KOPT-K1 (cell line): ENCODE data around the gene MOCOS.
"Not testable (repeated sequence)": the region's sequence is repeated elsewhere in the genome, so short reads cannot be mapped to it uniquely, and the experiment has no call there.

Experiments used
- H3K27ac ChIP-seq: fragments of 200-600 bp; sonication (generic); 2 replicates; pipeline ENCODE4 v1.5.1; 2016; ENCODE audit warnings: antibody characterized with exemption, mild to moderate bottlenecking, low read depth, low read length; ENCODE audit not compliant: poor library complexity, severe bottlenecking
- H3K36me3 ChIP-seq: fragments of 200-600 bp; sonication (generic); 2 replicates; pipeline ENCODE4 v1.5.1; 2017; ENCODE audit warnings: antibody characterized with exemption, mild to moderate bottlenecking, low read length, moderate library complexity; ENCODE audit not compliant: insufficient read depth
- H3K9me3 ChIP-seq: fragments of 200-600 bp; sonication (generic); 2 replicates; pipeline ENCODE4 v1.5.1; 2017; ENCODE audit warnings: antibody characterized with exemption, low read length, mild to moderate bottlenecking; ENCODE audit not compliant: insufficient read depth, poor library complexity, severe bottlenecking

The MOCOS gene

DNA sequence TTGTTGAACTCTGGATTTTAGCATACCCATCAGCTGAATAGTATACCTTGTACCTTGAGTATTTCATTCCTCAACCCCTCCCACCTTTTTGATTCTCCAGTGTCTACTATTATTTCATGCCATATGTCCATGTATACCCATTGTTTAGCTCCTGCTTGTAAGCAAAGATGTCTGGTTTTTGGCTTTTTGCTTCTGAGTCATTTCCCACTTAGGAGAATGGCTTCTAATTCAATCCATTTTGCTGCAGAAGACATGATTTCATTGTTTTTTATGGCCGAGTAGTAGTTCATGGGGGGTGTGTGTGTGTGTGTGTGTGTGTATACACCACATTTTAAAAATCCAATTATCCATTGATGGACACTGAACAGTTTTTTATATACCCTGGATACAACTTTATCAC is 24.3 kb upstream of the MOCOS start:
- H3K36me3 ChIP-seq, result peaks cover 99% of the 10 kb centered on the region
- H3K9me3 ChIP-seq, result no peaks in the 10 kb centered on the region
- no peak overlapping the region for H3K27ac ChIP-seq

DNA sequence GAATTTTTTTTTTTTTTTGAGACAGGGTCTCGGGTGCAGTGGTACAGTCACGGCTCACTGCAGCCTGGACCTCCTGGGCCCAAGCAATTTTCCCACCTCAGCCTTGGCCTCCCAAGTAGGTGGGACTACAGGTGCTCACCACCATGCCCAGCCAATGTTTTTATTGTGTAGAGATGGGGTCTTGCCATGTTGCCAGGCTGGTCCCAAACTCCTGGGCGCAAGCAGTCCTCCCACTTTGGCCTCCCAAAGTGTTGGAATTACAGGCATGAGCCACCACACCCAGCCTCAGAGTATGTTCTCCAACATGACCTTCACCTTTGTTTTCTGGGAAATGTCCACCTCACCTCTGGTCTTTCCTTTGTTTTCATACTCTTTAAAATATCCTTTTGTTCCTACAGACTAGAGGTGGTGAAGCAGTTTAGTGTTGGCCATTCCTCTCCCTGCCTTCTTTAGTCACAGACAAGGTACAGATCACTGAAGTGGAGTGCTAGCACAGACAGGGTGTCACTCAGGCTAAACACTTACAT is 19.5 kb upstream of the MOCOS start:
- Histone ChIP-seq H3K36me3 (peaks cover 99% of the 10 kb centered on the region), H3K9me3 (no peaks in the 10 kb centered on the region), H3K27ac (no peak overlapping the region)

DNA sequence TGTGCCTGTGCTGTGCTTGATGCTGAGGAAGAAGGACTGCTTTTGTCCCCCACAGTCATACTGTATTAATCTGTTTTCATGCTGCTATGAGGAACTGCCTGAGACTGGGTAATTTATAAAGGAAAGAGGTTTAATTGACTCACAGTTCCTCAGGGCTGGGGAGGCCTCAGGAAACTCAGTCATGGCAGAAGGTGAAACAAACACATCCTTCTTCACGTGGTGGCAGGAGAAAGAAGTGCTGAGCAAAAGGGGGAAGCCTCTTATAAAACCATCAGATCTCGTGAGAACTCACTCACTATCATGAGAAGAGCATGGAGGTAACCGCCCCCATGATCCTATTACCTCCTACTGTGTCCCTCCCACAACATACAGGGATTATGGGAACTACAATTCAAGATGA is 19.0 kb upstream of the MOCOS start:
- H3K27ac ChIP-seq, H3K9me3 ChIP-seq: not testable (repeated sequence)
- peaks cover 99% of the 10 kb centered on the region for H3K36me3 ChIP-seq

DNA sequence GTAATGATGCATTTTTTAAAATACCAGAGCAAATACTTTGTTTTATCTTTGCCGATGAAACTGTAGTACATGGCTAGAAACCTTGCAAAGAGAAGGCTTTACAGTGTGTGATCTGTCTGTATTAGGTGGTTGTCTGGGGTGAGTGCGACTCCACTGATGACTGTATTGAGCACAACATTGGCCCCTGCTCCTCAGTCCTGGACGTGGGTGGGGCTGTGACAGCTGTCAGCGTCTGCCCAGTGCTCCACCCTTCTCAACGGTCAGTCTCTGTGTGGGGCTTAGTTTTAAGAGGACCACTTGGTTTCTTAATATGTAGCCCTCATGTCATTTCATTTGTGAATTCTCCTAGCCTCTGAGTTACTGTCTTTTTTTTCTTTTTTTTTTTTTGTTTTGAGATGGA is 17.4 kb upstream of the MOCOS start:
- no peaks in the 10 kb centered on the region for H3K9me3 ChIP-seq
- H3K36me3 ChIP-seq, result peaks cover 97% of the 10 kb centered on the region
- no peak overlapping the region for H3K27ac ChIP-seq

DNA sequence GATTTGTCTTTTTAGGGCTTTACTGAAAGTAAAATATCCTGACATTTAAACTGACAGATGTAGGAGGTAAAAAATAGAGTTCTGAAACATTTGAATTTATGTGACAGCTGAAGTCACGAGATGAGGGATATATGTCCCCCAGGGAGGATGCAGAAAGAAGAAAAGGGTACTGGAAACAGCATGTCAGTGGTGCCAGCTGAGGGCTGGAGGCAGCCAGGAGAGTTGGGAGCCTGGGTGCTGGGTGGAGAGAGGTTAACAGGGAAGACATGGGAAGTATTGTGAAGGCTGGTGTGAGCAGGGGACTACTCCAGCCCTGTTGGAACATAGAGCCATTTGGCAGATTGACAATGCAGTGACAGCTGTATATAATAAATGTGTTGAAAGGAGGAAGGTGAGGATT is 11.8 kb upstream of the MOCOS start:
- Histone ChIP-seq H3K36me3 (peaks cover 68% of the 10 kb centered on the region), H3K9me3 (no peaks in the 10 kb centered on the region), H3K27ac (no peak overlapping the region)

DNA sequence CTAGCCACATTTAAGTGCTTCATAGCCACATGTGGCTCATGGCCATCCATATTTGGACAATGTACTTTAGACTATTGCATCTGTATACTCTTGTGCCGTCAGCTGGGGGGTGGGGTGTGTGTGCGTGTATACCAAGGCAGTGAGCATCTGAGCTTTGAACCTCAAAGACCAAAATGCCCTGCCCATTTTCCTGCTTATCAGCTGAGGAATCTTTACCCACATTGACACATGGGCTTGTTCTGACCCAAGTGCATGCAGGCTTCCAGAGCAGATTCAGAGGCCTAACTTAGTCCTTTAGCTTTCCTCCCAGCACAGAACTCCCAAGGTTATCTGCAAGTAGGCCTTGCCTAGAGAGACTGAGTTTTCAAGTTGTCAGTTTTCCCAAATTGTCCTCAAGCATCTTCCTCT is 11.1 kb upstream of the MOCOS start:
- peaks cover 61% of the 10 kb centered on the region for H3K36me3 ChIP-seq
- no peak overlapping the region for H3K27ac ChIP-seq
- H3K9me3 ChIP-seq, result no peaks in the 10 kb centered on the region

DNA sequence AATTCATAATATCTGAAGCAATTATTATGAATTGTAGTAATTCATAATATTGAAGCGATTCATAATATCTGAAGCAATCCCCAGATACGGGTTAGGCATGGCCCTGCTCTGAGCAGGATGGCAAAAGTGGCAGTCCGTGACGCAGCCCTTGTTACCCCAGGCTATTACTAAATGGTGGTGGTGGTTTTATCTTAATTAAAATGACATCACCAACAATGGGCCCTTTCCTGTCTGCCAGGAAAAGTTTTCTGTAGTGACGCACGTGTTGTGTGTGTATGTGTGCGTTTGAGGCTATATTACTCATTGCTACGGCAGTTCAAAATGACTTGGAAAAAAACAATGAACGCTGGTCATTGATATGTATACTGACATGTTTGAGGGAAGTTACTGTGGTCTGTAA is 10.6 kb upstream of the MOCOS start:
- Histone ChIP-seq H3K27ac (no peak overlapping the region), H3K9me3 (no peaks in the 10 kb centered on the region), H3K36me3 (peaks cover 56% of the 10 kb centered on the region)

DNA sequence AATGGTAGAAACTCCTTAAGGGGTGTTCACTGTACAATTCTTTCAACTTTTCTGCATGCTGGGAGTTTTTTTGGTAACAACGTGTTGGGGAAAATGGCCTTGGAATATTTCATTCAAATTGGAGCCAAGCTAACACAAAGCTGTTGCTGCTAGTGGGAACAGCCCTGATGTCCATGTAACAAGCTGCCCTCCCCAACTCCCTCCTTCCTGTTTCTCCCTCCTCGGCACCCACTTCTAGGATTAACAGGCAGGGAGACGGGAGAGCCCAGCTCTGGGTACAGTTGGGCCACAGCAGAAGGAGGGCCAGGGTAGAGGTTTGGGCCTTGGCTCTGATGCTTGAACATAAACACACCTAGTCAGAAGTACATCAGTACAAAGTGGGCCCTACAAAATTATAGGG is 9.4 kb upstream of the MOCOS start:
- Histone ChIP-seq H3K9me3 (no peaks in the 10 kb centered on the region), H3K27ac (no peak overlapping the region), H3K36me3 (peaks cover 44% of the 10 kb centered on the region)

DNA sequence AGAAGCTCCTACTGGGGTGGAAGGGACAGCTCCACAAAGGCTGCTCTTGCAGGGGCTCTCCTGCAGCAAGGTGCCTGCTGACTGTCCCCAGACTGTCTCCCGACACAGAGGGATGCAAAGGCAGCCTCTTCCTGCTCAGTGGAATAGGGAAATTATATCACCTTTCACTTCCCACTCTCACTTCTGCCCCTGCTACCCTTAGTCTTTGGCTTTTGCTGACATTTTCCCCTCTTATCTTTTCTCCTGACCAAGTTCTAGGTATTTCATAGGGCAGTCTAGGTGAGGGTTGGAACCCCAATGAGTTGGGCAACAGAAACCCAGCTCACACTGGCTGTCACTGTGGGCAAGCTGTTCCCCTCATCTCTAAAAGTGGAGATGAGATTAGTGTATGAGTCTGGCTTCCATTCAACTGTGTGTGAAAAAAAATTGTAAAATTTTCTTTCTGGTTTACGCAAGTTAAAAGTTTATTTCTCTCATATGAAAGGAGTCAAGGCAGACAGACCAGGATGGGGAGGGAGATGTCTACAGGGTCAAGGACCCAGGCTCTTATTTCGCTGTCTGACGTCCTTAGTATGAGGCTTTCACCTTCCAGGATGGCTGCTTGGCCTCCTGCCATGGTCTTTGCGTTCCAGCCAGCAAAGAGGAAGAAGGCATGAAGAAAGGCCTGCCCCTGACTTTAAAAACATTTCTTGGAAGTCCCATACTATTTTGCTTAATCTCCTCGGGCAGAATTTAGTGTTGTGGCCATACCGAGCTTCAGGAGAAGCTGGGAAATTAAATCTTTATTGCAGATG is 7.5 kb upstream of the MOCOS start:
- Histone ChIP-seq H3K27ac (no peak overlapping the region), H3K9me3 (no peaks in the 10 kb centered on the region), H3K36me3 (peaks cover 28% of the 10 kb centered on the region)

DNA sequence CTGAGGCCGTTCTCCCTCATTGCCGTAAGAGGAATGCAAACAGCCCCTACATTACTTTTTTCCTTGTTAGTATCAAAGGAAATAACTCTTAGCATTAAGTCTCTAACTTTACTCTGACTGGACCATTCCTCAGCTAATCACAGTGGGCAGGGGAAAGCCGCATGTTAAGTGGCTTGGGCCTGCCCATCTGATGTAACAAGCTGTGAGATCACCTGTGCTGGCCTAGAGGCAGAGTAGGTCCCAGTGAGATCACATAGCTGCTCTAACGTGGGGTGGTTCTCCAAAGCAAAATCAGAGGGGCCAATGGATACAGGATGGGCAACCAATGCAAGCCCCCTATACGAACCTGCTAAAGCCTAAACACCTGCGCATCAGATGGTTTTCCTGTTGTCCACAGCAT is 5.9 kb upstream of the MOCOS start:
- H3K9me3 ChIP-seq, result no peaks in the 10 kb centered on the region
- peaks cover 11% of the 10 kb centered on the region for H3K36me3 ChIP-seq

DNA sequence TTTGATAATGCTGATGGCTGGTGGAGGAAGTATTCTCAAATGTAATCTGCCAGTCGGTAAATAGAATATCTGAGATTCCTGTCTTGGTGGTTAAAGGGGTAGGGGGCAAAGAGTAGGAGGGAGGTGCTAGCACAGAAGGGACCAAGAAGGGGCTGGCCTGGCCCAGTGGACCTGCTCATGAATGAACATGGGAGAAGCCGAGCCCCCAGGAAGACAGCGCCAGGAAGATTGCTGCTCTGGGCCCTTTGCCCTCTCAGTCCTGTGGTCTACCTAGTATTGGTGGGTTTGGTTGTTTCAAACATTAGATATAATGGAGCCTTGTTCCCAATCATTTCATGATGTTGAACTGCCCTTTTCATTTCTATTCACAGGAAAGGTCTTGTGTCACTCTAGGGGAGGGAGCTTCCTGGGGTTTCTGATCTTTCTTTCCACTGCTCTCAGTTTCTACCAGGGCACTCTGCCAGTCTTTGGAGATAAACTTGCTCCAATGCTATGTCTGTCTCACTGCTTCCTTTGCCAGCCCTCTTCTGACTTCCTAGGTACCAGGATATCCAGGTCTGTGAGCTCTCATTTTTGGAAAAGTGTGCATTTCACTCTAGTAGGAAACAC is 5.3 kb upstream of the MOCOS start:
- H3K36me3 ChIP-seq, result peaks cover 5% of the 10 kb centered on the region
- no peak overlapping the region for H3K27ac ChIP-seq
- no peaks in the 10 kb centered on the region for H3K9me3 ChIP-seq

More for the DNA sequence above, 5.9 kb upstream of the MOCOS start:
- H3K27ac ChIP-seq, result no peak overlapping the region

DNA sequence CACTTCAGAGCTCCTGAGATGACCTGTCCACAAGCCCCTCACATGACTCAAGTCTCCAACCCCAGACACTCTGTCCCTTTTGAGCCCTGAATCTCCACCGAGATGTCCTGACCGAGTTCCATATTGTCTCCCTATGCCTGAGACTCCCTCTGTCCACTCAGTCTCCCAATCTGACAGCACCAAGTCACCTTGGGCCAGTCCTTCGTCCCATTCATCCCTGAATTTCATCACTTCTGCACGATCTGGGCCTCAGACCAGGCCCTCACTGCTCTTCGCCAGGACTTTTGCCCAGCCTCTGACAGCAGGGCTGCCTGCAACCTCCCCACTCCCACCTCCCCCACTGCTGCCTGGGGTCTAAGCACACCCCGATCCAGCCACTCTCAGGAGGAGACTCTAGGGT is 4.3 kb upstream of the MOCOS start:
- Histone ChIP-seq H3K36me3 (no peaks in the 10 kb centered on the region), H3K9me3 (no peaks in the 10 kb centered on the region), H3K27ac (no peak overlapping the region)

DNA sequence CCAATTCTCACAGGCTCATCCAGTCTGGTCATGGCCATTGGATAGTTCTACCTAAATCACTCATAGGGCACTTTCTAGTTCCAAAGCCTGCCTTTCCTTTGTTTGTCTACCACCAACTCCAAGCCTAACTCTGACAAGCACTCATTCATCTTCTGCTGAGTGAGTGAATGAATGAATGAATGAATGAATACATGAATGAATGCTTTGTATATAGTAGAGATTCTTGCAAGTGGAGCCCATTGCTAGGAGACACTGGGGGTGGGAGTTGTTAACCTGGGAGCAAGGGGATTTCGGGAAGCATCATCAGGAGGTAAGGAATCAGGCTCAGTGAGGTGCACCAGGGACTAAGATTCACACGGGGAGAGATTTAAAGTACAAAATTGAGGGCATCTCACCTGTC is 3.3 kb upstream of the MOCOS start:
- no peak overlapping the region for H3K27ac ChIP-seq
- no peaks in the 10 kb centered on the region for H3K36me3 ChIP-seq
- no peaks in the 10 kb centered on the region for H3K9me3 ChIP-seq

DNA sequence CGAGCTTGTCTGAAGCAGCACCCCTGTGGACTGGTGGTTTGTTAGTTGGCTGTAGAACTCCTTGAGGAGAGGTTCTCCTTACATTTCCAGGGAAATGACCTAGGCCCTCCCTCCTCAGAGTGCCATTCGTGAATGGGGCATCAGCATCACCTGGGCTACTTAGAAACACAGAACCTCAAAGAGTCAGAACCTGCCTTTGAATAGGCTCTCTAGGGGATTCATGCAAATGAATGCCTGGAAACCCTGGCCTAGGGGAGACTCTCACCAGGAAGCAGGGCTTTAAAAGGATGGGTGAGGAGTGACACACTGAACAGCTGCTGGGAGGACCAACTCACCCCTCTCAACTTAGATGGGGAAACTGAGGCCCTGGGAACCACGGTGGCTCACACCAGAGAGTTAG is 2.1 kb upstream of the MOCOS start:
- Histone ChIP-seq H3K36me3 (no peaks in the 10 kb centered on the region), H3K9me3 (no peaks in the 10 kb centered on the region), H3K27ac (no peak overlapping the region)

DNA sequence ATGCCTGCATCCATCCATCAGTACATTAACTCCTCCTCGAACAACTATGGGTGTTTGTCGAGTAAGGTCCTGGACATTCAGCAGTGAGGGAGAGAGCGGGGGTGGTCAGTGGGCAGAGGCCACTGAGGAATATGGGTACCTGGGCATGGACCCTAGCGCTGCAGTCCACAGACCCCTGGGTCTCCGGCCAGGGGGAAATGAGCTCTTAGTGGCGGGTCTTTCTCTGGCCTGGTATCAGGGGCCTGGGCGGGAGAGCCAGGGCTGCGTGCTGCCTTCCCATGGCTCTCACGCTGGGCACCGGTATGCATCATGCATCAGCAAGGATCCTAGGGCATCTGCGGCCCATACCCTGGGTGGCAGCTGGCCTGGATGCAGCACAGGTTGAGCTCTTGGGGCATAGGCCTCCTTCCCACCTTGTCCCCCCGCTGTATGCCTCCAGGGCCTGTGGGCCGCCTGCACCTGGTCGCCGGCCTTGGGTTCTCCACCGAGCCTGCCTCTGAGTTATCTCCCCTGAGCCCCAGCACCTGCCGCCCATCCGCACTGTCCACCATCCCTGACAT is 1.3 kb upstream of the MOCOS start:
- H3K9me3 ChIP-seq, result no peaks in the 10 kb centered on the region
- no peak overlapping the region for H3K27ac ChIP-seq

More for the DNA sequence above, 1.3 kb upstream of the MOCOS start:
- H3K36me3 ChIP-seq, result no peaks in the 10 kb centered on the region
